Measurements from ENCODE around the gene ATG13. TPM values are rescaled to one million over a fixed set of nuclear protein-coding genes. Genes with fewer than 3 reads are reported as not detected.

ATG13 gene
- total RNA-seq, 1 donor from 2014 or later, result 85.6 TPM

DNA sequence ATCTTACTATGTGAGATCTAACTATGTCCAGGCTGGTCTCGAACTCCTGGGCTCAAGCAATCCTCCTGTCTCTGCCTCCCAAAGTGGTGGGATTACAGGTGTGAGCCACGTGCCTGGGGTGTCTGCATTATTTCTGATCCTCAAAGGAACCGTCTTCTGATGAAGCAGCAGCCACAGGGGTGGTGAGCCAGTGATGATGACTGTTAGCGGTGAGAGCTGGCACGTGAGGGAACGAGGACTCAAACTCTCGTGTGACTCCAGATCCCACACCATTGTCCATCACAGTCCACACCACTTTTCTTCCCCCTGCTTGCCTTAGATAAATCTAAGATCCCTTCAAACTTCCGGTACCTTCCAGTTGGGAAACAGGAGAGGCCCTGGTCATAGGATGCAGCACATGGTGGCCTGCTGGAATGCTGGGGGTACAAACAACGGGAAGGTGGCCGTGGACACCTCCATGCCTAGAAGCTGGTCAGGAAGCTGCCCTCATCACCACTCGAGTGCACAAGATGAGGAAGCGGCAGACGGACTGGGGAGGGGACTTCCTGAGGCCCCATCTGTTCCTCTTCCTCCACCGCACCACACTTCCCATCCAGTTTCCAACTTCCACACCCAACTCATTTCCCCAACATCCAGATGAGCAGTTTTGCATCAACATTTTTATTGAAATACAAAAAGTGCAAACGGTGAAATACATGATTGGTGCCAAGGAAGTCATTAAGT is 59.2 kb downstream of the ATG13 start:
- TF ChIP-seq, protein P1, sequence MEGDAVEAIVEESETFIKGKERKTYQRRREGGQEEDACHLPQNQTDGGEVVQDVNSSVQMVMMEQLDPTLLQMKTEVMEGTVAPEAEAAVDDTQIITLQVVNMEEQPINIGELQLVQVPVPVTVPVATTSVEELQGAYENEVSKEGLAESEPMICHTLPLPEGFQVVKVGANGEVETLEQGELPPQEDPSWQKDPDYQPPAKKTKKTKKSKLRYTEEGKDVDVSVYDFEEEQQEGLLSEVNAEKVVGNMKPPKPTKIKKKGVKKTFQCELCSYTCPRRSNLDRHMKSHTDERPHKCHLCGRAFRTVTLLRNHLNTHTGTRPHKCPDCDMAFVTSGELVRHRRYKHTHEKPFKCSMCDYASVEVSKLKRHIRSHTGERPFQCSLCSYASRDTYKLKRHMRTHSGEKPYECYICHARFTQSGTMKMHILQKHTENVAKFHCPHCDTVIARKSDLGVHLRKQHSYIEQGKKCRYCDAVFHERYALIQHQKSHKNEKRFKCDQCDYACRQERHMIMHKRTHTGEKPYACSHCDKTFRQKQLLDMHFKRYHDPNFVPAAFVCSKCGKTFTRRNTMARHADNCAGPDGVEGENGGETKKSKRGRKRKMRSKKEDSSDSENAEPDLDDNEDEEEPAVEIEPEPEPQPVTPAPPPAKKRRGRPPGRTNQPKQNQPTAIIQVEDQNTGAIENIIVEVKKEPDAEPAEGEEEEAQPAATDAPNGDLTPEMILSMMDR (IDR thresholded peaks at IDR 0.05; ENCODE audit: unreplicated experiment), result no peak
- peak overlapping the region; percentile 91 for H3K27ac Mint-ChIP-seq (ENCODE audit: unreplicated experiment)
- H3K4me3 Mint-ChIP-seq (ENCODE audit: unreplicated experiment), result peak overlapping the region; percentile 26
- H3K4me1 Mint-ChIP-seq (ENCODE audit: unreplicated experiment), result peaks cover 39% of the 10 kb centered on the region
- no peaks in the 10 kb centered on the region for H3K9me3 Mint-ChIP-seq (ENCODE audit: unreplicated experiment)
- H3K27me3 Mint-ChIP-seq (ENCODE audit: unreplicated experiment), result peaks cover 14% of the 10 kb centered on the region
- peak; percentile 24 for DNase-seq (ENCODE audit: low spot score)
- H3K36me3 Mint-ChIP-seq (ENCODE audit: low read depth, unreplicated experiment), result peaks cover 35% of the 10 kb centered on the region

DNA sequence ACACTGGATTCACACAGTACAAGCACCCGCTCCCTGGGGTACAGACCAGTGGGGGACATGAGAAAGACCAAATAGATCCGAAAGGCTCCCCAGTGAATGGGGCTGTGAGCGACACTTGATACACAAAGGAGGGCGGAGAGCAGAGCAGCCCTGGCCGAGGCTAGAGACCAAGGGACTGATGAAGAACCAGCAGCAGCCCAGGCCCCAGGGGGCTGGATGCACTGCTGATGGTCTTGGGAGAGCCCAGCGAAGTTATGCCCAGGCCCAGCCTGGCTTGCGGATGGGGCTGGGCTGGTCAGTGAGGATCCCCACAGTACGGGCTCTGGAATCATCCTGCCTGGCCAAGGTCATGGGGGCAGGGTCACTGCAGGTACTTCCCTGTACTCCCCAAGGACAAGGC is 59.8 kb downstream of the ATG13 start:
- peaks cover 13% of the 10 kb centered on the region for H3K27me3 Mint-ChIP-seq (ENCODE audit: unreplicated experiment)
- DNase-seq (ENCODE audit: low spot score), result no peak
- peaks cover 34% of the 10 kb centered on the region for H3K4me1 Mint-ChIP-seq (ENCODE audit: unreplicated experiment)
- no peaks in the 10 kb centered on the region for H3K9me3 Mint-ChIP-seq (ENCODE audit: unreplicated experiment)
- peak overlapping the region; percentile 26 for H3K4me3 Mint-ChIP-seq (ENCODE audit: unreplicated experiment)
- H3K36me3 Mint-ChIP-seq (ENCODE audit: low read depth, unreplicated experiment), result peaks cover 32% of the 10 kb centered on the region
- TF ChIP-seq, protein P1 (IDR thresholded peaks at IDR 0.05; ENCODE audit: unreplicated experiment), result no peak
- H3K27ac Mint-ChIP-seq (ENCODE audit: unreplicated experiment), result peak overlapping the region; percentile 91

DNA sequence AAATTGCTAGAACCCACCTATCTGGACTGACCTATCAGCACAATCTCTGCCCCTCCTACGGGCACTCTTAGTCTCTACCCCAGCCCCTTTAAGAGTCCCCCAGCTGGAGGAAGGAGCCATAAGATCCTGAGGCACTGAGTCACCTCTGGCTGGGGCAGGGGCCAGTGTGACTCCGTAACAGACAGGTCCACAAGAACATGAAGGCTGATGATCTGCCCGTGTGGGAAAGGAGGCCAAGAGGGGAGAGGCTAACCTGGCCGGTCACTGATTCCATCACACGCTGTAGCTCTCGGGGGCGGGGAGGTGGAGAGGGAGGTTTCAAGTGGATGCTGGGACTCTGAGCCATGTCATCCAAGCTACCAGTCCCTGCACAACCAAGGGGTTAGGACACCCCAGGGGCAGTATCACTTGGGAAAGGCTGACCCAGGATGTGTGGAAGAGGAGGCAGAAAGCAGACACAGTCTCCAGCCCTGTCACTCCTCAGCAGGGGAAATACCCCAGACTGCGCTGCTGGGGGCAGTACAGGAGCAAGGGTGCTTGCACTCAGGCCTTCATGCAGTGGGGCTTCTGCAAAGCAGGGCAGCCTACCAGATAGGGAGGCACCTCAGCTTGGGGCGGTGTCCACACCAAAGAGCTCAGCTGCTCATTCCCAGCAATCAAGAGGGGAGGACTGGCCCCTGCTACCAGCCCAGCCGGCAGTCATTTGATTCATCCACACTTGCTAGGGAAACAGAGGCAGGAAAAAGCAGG is 60.8 kb downstream of the ATG13 start:
- peaks cover 23% of the 10 kb centered on the region for H3K36me3 Mint-ChIP-seq (ENCODE audit: low read depth, unreplicated experiment)
- H3K27me3 Mint-ChIP-seq (ENCODE audit: unreplicated experiment), result peaks cover 13% of the 10 kb centered on the region
- H3K27ac Mint-ChIP-seq (ENCODE audit: unreplicated experiment), result peak overlapping the region; percentile 72
- no peaks in the 10 kb centered on the region for H3K9me3 Mint-ChIP-seq (ENCODE audit: unreplicated experiment)
- no peak overlapping the region for H3K4me3 Mint-ChIP-seq (ENCODE audit: unreplicated experiment)
- no peak for DNase-seq (ENCODE audit: low spot score)
- TF ChIP-seq, protein P1 (IDR thresholded peaks at IDR 0.05; ENCODE audit: unreplicated experiment), result no peak
- peaks cover 26% of the 10 kb centered on the region for H3K4me1 Mint-ChIP-seq (ENCODE audit: unreplicated experiment)

DNA sequence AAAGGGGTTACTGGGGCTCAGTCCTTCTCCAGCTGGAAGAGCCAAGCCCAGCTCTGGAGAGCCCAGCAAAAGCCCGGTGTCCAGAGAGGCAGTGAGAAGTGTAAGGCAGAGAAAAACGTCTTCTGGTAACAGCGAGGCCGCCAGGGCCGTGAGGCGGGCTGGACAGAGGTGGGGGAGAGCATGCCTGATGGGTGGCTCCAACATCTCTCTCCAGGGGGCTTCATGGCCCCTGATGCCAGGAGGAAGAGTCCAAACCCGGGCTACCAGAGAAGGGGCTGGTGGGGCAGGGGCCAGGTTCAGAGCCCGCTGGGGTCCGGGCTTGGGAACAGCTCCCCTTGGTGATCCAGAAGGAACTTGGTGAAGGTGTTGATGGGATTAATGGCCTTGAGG is 61.4 kb downstream of the ATG13 start:
- H3K4me3 Mint-ChIP-seq (ENCODE audit: unreplicated experiment), result no peak overlapping the region
- TF ChIP-seq, protein P1 (IDR thresholded peaks at IDR 0.05; ENCODE audit: unreplicated experiment), result no peak

More for the DNA sequence above, 61.4 kb downstream of the ATG13 start:
- no peak for DNase-seq (ENCODE audit: low spot score)
- no peaks in the 10 kb centered on the region for H3K9me3 Mint-ChIP-seq (ENCODE audit: unreplicated experiment)
- H3K27me3 Mint-ChIP-seq (ENCODE audit: unreplicated experiment), result peaks cover 13% of the 10 kb centered on the region
- H3K4me1 Mint-ChIP-seq (ENCODE audit: unreplicated experiment), result peaks cover 26% of the 10 kb centered on the region
- peaks cover 23% of the 10 kb centered on the region for H3K36me3 Mint-ChIP-seq (ENCODE audit: low read depth, unreplicated experiment)
- no peak overlapping the region for H3K27ac Mint-ChIP-seq (ENCODE audit: unreplicated experiment)

All from endothelial cell (in vitro differentiated cells).